Suprapubic skin (tissue), 4 donors: ENCODE measurements around the gene RBM43. TPM values are rescaled to one million over a fixed set of nuclear protein-coding genes. Genes with fewer than 3 reads are reported as not detected.

Experiments used
- DNase-seq, 2 donors: peaks; one replicate each; pipeline ENCODE4 v3.0.0-alpha.2; 2019; ENCODE audit warnings: low spot score in 2 of 2
- H3K27ac ChIP-seq: fragments of 200-600 bp; sonication (generic); one replicate; pipeline ENCODE4 v1.5.1; 2019
- H3K27me3 ChIP-seq: fragments of 200-600 bp; sonication (generic); one replicate; pipeline ENCODE4 v1.5.1; 2019
- H3K36me3 ChIP-seq: fragments of 200-600 bp; sonication (generic); one replicate; pipeline ENCODE4 v1.5.1; 2019
- H3K4me1 ChIP-seq: fragments of 200-600 bp; sonication (generic); one replicate; pipeline ENCODE4 v1.5.1; 2019
- H3K4me3 ChIP-seq: fragments of 200-600 bp; sonication (generic); one replicate; pipeline ENCODE4 v1.5.1; 2019; ENCODE audit warnings: mild to moderate bottlenecking
- H3K9me3 ChIP-seq: fragments of 200-600 bp; sonication (generic); one replicate; pipeline ENCODE4 v1.5.1; 2019
- CTCF ChIP-seq, 2 donors: fragments of 200-600 bp in 1 of 2; fragments of 450-650 bp in 1 of 2; sonication (generic) in 1 of 2; IDR thresholded peaks; one replicate each; pipeline ENCODE4 v1.5.1; 2016 to 2019; ENCODE audit warnings: antibody characterized with exemption in 2 of 2, mild to moderate bottlenecking in 1 of 2, moderate library complexity in 1 of 2
- EP300 ChIP-seq: sonication (generic); formaldehyde crosslinking; IDR thresholded peaks from one replicate; pipeline ENCODE4 v1.6.1; 2017; ENCODE audit warnings: antibody characterized with exemption
- POLR2A ChIP-seq, 2 donors: fragments of 450-650 bp; IDR thresholded peaks; one replicate each; pipeline ENCODE4 v1.6.1; 2017; ENCODE audit warnings: antibody characterized with exemption in 2 of 2, mild to moderate bottlenecking in 2 of 2, moderate library complexity in 2 of 2
- POLR2AphosphoS5 ChIP-seq, 3 donors: sonication (generic); formaldehyde crosslinking; IDR thresholded peaks; one replicate each; pipeline ENCODE4 v1.6.1; 2017; ENCODE audit warnings: antibody characterized with exemption in 3 of 3
- WGBS: methylation state at CpG from one replicate; pipeline ENCODE4 v1.1.5; 2018; 5-methylcytosine and 5-hydroxymethylcytosine counted together
- total RNA-seq, 4 donors: library from RNA; depleted of rRNA; stranded (reverse); fragments of >200 nt; gene quantifications; one replicate each; pipeline ENCODE4 v1.1.0, GENCODE V29; 2016

RBM43 gene
- total RNA-seq, 4 donors from 2014 or later, result 1.9 to 5.1 (median 4.3) TPM

- H3K36me3 ChIP-seq, result no peaks in the 10 kb centered on the region
- H3K27ac ChIP-seq, result no peak overlapping the region
- H3K27me3 ChIP-seq, result no peaks in the 10 kb centered on the region
- H3K4me1 ChIP-seq, result peaks cover 24% of the 10 kb centered on the region
- TF ChIP-seq POLR2A (IDR thresholded peaks at IDR 0.05) (no peak), EP300 (no peak), POLR2AphosphoS5 (IDR thresholded peaks at IDR 0.05) (no peak), CTCF (IDR thresholded peaks at IDR 0.05) (no peak)
- DNase-seq, result no peak
- no peaks in the 10 kb centered on the region for H3K9me3 ChIP-seq
- H3K4me3 ChIP-seq, result no peak overlapping the region
Measured at GRCh38 chr2:151291224-151291623, 29.6 kb upstream of the RBM43 start.

DNA sequence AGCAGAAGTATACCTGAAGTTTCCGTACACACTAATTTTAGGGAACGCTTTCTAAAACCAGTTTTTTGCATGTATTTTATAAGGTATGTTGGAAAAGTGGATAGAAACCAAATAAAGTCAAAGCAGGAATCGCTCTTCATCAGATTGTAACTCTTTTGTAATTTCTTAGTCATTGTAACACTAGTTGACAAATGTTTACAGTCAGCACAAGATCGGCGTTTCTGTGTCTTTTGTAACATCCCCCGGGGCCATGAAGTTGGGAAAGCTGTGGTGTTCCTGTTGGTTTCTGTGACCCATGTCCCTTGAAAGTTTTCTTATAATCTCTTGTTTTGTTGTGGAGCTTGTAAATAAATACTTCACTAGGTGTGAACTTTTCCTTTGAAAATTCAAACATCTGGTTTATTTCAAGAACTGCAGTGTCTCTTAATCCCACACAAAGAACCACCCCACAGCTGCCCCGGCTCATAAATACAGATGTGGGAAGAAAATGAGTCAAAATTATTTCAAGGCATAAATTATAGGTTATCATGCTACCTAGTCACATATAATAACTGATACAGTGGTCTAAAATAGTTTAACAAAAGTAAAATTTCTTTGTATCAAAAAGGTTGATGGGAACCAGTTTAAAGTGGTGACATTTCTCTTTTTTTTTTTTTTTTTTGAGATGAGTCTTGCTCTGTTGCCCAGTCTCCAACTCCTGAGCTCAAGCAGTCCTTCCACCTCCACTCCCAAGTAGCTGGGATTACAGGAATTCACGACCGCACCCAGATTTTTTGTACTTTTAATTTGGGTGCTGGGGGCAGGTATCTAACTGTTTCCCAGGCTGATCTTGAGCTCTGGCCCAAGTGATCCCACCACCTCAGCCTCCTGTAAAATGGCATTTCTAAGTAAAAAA is 28.6 kb upstream of the RBM43 start:
- WGBS, result 12% methylated on average over 9 of the region's 9 CpGs
- DNase-seq, result peak in 1 of 2 donors; percentile 91
- no peaks in the 10 kb centered on the region for H3K36me3 ChIP-seq
- H3K27me3 ChIP-seq, result no peaks in the 10 kb centered on the region
- H3K9me3 ChIP-seq, result no peaks in the 10 kb centered on the region
- H3K4me3 ChIP-seq, result peak overlapping the region; percentile 87
- peaks cover 24% of the 10 kb centered on the region for H3K4me1 ChIP-seq
- H3K27ac ChIP-seq, result peak overlapping the region; percentile 98
- TF ChIP-seq CTCF (IDR thresholded peaks at IDR 0.05) (no peak), POLR2AphosphoS5 (IDR thresholded peaks at IDR 0.05) (peak in 1 of 3 donors; percentile 42)

GRCh38 chr2:151287513-151288250 is 26.0 kb upstream of the RBM43 start:
- peaks cover 24% of the 10 kb centered on the region for H3K4me1 ChIP-seq
- no peaks in the 10 kb centered on the region for H3K36me3 ChIP-seq
- no peak for DNase-seq
- H3K27me3 ChIP-seq, result no peaks in the 10 kb centered on the region
- H3K9me3 ChIP-seq, result no peaks in the 10 kb centered on the region
- no peak overlapping the region for H3K4me3 ChIP-seq
- WGBS, result 91% methylated on average over 5 of the region's 5 CpGs
- H3K27ac ChIP-seq, result no peak overlapping the region
- no peak for TF ChIP-seq EP300
- TF ChIP-seq CTCF (IDR thresholded peaks at IDR 0.05), result no peak
- no peak for TF ChIP-seq POLR2A (IDR thresholded peaks at IDR 0.05)
- no peak for TF ChIP-seq POLR2AphosphoS5 (IDR thresholded peaks at IDR 0.05)

GRCh38 chr2:151282401-151282800 is 20.7 kb upstream of the RBM43 start:
- TF ChIP-seq EP300 (no peak), POLR2AphosphoS5 (IDR thresholded peaks at IDR 0.05) (no peak), CTCF (IDR thresholded peaks at IDR 0.05) (no peak), POLR2A (IDR thresholded peaks at IDR 0.05) (no peak)
- Histone ChIP-seq H3K9me3 (no peaks in the 10 kb centered on the region), H3K36me3 (peaks cover 30% of the 10 kb centered on the region), H3K4me1 (peaks cover 5% of the 10 kb centered on the region), H3K4me3 (no peak overlapping the region), H3K27ac (no peak overlapping the region), H3K27me3 (no peaks in the 10 kb centered on the region)
- no peak for DNase-seq
- WGBS, result 79% methylated on average over 4 of the region's 4 CpGs

DNA sequence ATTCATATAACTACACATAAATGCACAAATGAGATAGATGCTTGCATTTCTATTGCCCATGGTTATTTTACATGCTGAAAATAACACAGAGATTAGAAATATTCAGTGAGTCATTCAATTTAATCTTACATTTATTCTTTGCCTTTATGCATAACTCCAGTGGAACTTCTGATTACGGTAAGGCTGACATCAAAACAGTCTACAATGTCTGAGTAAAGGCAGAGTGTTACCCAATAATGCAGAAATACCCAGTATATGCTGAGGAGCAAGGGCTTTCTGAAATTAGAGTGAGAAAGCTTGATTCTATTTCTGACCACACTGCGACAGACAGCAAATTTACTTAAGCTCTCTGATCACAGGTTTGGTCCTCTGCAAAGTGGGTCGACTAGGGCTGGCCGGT is 18.6 kb upstream of the RBM43 start:
- Histone ChIP-seq H3K36me3 (peaks cover 41% of the 10 kb centered on the region), H3K4me3 (no peak overlapping the region), H3K4me1 (peaks cover 3% of the 10 kb centered on the region), H3K9me3 (no peaks in the 10 kb centered on the region), H3K27ac (no peak overlapping the region), H3K27me3 (no peaks in the 10 kb centered on the region)
- TF ChIP-seq POLR2A (IDR thresholded peaks at IDR 0.05) (no peak), POLR2AphosphoS5 (IDR thresholded peaks at IDR 0.05) (no peak), CTCF (IDR thresholded peaks at IDR 0.05) (no peak), EP300 (no peak)
- WGBS, result 54% methylated on average over 4 of the region's 4 CpGs
- DNase-seq, result no peak
